GM20431 (cell line): Measurements from ENCODE around the gene EP400.
"Not testable (repeated sequence)": the region's sequence is repeated elsewhere in the genome, so short reads cannot be mapped to it uniquely, and the experiment has no call there.

Source experiments
- in situ Hi-C: fragments of 300-500 bp; cut with MseI, MboI; formaldehyde crosslinking; loops from one replicate; pipeline ENCODE4 v1.15.0; 2020; ENCODE audit warnings: low sequenced_read_pairs; ENCODE audit not compliant: unreplicated experiment

EP400 gene

DNA sequence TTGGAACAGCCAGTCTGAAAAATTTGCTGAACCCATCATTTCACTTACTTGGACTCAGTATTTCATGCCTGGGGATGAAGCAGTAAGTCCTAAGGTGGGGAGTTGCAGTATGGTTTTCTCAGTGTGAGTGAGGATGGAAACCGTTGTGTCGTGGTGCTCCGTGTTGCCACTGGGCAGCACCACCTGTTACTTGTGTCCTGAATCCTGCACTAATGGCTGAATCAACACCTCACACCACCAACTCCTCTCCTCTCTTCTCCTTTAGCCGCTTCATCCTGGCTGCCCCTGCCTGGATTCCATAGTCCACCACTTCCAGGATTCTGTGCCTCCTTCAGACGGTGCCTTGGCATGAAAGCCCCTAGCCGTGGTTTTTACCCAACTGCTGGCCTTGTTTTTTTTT is 3.0 kb upstream of the EP400 start:
- in situ Hi-C loops = no loop called here

DNA sequence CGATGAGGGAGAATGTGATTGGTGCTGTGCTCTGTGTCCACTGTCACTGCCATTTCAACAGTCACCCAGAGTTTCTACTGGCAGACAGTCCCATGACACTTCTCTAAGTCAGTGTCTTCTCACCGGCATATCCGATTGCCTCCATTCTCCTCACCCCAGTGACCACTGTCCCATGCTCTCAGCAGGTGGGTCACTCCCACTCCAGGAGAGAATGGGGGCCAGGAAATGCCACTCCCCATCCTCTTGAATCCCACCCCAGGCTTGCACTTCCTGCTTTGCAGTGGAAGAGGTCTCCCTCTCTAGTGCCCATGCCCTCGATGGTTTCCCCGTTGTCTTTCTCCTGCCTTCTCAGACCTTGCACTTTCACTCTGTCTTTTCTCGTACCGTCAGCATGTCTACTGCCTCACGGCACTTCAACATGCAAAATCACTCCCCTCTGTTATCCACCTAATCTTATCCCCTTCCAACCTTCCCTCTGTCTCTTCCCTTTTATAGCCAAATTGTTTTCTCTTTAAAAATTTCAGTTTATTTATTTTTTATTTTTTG is 2.2 kb upstream of the EP400 start:
- in situ Hi-C loops = no loop called here

GRCh38 chr12:131948166-131948712 is 1.5 kb upstream of the EP400 start:
- in situ Hi-C loops = no loop called here

DNA sequence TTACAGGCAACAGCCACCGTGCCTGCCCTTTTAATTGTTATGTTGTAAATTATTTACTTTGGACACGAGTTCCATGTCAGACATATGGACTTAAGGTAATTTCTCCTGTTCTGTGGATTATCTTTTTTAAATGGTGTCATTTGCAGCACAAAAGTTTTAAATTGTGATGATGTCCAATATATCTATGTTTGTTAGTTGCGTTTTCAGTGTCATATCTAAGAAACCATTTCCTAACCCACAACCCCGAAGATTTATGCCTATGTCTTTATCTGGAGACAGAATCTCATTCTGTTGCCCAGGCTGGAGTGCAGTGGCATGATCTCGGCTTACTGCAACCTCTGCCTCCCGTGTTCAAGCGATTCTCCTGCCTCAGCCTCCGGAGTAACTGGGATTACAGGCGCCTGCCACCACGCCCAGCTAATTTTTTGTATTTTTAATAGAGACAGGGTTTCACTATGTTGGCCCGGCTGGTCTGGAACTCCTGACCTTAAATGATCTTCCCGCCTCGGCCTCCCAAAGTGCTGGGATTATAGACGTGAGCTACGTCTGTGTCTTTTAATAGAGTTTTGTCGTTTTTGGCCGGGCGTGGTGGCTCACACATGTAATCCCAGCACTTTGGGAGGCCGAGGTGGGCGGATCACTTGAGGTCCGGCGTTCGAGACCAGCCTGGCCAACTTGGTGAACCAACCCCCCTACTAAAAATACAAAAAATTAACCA is 870 bp upstream of the EP400 start:
- in situ Hi-C loops = not testable (repeated sequence)

GRCh38 chr12:131950182-131950913 is 606 bp downstream of the EP400 start:
- in situ Hi-C loops = no loop called here

DNA sequence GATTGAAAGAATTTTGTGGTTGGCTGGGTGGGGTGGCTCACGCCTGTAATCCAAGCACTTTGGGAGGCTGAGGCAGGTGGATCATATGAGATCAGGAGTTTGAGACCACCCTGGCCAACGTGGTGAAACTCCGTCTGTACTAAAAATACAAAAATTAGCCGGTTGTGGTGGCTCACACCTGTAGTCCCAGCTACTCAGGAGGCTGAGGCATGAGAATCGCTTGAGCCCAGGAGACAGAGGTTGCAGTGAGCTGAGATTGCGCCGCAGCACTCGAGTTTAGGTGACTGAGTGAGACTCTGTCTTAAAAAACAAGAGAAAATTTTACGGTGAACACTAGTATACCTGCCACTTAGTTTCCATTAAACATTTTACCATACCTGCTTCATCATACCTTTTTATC is 4.1 kb downstream of the EP400 start:
- in situ Hi-C loops = not testable (repeated sequence)

GRCh38 chr12:131954460-131954859 is 4.7 kb downstream of the EP400 start:
- in situ Hi-C loops = not testable (repeated sequence)

DNA sequence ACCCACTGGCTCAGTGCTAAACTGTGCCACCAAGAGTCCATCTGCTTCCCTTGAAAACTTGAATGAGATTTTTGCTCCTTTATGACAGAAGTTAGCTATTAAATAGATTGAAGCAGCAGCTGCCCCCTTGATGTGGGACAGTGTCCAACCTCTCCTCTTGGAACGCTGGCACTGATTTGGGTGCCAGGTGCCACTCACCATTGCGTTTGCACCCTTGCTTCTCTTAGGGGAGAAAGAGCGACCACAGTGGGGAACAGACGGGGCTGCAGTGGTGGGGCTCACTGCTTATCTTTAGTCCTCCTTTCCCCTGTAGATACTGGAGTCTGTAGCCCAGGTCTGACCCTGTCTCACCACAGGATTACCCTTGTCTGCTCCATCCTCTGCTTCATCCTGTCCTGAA is 9.4 kb downstream of the EP400 start:
- in situ Hi-C loops = no loop called here

DNA sequence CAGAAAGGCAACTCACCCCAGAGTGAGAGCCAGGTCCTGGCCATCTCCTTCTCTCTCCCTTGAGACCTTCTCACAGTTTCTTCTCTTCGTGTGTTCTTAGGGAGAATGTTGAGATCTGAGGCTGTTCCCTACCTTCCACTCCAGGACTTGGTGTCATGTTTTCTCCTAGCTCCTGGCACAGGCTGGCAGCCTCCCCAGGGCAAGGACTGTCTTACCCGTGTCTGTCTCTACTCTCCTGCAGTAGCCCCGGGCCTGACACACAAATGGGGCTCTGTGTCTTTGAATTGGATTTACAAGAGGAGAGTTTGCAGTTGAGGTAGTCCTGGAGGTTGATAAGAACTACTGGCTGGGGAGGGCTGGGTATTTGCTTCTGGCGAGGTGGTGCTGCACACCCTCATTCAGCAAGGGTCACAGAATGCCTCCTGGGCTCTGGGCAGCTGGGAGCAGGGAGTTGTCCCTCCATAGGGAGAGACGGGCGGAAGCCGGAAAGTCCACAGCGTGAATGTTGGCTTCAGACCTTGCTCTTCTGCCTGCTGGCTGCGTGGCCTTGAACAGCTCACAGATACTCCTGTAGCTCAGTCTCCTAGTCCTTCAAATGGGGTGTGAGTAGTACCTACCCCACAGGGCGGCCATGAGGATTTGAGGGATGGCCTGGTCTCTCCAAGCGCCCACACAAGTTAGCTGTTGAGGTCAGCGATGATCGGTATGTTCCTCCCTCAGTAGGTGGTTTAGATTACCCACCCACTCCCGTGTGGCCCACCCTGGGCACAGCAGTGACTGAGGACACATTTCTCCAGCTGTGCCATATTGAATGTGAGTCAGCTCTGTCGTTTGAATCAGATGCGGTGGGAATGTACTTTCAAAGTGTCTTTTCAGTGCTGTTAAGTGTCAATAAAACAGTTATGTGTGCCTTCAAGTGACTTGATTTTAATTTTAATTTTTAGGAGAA is 10.2 kb downstream of the EP400 start:
- in situ Hi-C loops = no loop called here

- in situ Hi-C loops = not testable (repeated sequence)
These were observed 11.0 kb downstream of the EP400 start for GRCh38 chr12:131960590-131961325.

DNA sequence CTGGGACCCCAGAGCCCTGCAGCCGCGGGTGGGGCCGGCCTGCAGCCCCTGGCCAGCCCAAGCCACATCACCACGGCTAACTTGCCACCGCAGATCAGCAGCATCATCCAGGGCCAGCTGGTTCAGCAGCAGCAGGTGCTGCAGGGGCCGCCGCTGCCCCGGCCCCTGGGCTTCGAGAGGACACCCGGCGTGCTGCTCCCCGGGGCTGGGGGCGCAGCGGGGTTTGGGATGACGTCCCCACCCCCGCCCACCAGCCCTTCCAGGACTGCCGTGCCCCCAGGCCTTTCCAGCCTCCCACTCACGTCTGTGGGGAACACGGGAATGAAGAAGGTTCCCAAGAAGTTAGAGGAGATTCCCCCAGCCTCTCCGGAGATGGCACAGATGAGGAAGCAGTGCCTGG is 11.6 kb downstream of the EP400 start:
- in situ Hi-C loops = not testable (repeated sequence)

DNA sequence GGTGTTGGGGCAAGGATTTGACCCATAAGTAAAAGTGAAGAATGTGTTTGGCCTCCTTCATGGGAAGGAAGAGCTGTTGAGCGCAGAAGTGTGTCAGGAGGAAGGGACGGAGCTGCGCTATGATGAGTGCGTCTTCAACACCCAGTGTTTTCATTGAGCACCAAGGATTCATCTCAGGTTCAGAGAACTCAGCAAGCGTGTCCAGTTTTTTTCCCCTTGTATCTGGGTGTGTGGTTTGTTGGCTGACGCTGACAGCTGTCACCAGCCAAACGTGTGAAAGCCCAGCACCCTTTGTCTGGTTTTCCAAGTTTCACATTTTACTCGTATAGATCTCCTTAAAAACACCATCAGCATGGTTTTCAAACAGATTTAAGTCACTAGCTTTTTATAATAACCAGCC is 12.3 kb downstream of the EP400 start:
- in situ Hi-C loops = no loop called here

DNA sequence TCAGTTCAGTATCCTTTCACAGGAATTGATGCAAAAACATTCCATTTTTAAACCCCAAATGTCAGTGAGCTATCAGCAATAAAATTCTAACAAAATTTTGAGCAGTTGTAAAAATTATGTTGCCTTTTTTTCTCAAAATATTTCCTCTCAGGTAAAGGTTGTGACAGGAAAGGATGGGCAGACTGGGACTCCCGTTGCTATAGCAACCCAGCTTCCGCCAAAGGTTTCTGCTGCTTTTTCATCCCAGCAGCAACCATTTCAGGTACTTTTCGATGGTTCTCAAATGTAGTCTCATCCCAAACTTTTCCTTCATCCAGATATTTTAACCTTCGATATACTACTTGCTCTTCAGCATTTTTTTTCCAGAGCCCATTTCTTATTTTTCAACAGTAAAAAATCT is 13.6 kb downstream of the EP400 start:
- in situ Hi-C loops = no loop called here

- in situ Hi-C loops = no loop called here
These were observed 15.3 kb downstream of the EP400 start for GRCh38 chr12:131965073-131965472.

GRCh38 chr12:131971226-131971625 is 21.5 kb downstream of the EP400 start:
- in situ Hi-C loops = no loop called here

GRCh38 chr12:131975228-131975627 is 25.5 kb downstream of the EP400 start:
- in situ Hi-C loops = no loop called here

DNA sequence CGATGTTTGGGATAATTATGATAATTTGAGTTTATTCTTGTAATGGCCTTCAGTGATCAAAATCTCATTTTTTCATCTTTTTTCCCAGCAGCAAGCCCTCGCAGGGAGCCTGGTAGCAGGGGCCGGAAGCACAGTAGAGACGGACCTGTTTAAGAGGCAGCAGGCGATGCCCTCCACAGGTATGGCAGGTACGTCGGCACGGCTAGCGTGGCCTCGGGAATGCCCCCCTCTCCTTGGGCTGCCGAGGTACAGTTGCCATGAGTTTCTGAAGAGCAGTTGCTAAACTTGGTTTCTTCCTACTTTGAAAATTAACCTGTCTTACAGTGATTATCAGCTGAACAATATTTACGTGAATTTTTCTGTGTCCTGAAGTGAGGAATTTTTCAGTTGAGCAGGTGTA is 29.9 kb downstream of the EP400 start:
- in situ Hi-C loops = no loop called here

GRCh38 chr12:131980263-131980662 is 30.5 kb downstream of the EP400 start:
- in situ Hi-C loops = no loop called here

GRCh38 chr12:131981388-131981787 is 31.6 kb downstream of the EP400 start:
- in situ Hi-C loops = no loop called here
